ENCODE data around the gene PSME1.

DNA sequence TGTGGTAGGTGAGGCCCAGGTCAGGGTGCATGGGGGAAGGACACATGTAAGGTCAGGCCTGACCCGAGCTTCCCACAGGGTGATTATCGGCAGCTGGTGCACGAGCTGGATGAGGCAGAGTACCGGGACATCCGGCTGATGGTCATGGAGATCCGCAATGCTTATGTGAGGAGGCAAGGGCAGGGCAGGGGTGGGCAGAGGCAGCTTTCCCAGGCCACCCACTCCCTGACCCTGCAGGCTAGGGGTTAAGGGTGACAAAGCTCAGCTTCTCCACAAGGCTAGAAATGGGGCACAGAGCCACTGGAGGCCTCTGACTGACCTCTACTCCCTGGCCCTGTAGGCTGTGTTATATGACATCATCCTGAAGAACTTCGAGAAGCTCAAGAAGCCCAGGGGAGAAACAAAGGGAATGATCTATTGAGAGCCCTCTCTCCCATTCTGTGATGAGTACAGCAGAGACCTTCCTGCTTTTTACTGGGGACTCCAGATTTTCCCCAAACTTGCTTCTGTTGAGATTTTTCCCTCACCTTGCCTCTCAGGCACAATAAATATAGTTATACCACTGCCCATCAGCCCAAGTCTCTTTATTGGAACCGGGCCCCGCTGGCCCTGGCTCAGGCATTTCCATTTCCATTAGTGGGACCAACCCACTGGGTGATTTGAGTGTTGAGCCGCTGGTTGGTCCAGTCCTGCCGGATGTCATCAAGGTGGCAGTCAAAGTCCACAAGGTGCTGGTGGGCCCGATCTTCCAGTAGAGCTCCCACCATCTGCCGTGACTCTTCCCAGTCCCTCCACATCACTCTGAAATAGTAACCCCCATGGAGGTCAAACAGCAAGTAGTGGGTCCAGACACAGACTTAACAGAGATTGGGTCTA lies 2.6 kb downstream of the PSME1 start:
- TF ChIP-seq CTCF (IDR thresholded peaks at IDR 0.05 in 2 of 3, conservative IDR thresholded peaks at IDR 0.05 in 1 of 3; ENCODE audit: control insufficient read depth in 2 of 3, extremely low read depth in 1 of 3, insufficient read depth in 1 of 3, low read depth in 3 of 3, low read length in 3 of 3) (no peak), EP300 (IDR thresholded peaks at IDR 0.05; ENCODE audit: borderline replicate concordance in 1 of 2, control insufficient read depth in 1 of 2, low read depth in 2 of 2, low read length in 2 of 2) (no peak), GABPA (IDR thresholded peaks at IDR 0.05; ENCODE audit: low read depth) (no peak), REST (IDR thresholded peaks at IDR 0.05; ENCODE audit: low read depth, low read length) (no peak), BRCA1 (IDR thresholded peaks at IDR 0.05; ENCODE audit: low read depth, low read length) (no peak), MXI1 (IDR thresholded peaks at IDR 0.05; ENCODE audit: low read depth, low read length) (no peak), ZNF274 (IDR thresholded peaks at IDR 0.05; ENCODE audit: insufficient read depth, insufficient read length) (no peak)
